ENCODE measurements around the gene RBM26. TPM values are rescaled to one million over a fixed set of nuclear protein-coding genes. Genes with fewer than 3 reads are reported as not detected.

The RBM26 gene
- total RNA-seq, 3 donors from 2014 or later (not counting 1 experiment from before 2014, with no cell fraction given), result 59.3 to 70.3 (median 66.5) TPM

DNA sequence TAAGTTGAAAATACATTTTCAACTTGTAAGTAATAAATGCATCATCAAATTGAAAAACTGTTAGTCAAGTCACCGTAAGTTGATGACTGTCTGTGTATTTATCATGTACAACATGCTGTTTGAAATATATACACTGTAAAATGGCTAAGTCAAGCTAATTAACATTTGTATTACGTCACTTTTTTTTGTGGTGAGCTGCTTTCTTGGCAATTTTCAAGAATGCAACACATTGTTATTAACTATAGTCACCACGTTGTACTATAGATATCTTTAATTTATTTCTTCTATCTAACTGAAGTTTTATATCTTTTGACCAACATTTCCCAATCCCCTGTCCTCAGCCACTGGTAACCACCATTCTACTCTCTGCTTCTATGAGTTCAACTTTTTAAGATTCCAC is 57.0 kb downstream of the RBM26 start:
- intact Hi-C loops (cut with micrococcal nuclease), result no loop called here
- Histone ChIP-seq H3K9me3 (ENCODE audit: control insufficient read depth, insufficient read depth, low read length) (no peaks in the 10 kb centered on the region), H3K36me3 (ENCODE audit: control insufficient read depth, insufficient read depth, low read length) (peaks cover 54% of the 10 kb centered on the region), H3K4me1 (ENCODE audit: control insufficient read depth, insufficient read depth, low read length) (no peaks in the 10 kb centered on the region), H3K4me3 (ENCODE audit: low read length) (no peak overlapping the region), H3K27me3 (ENCODE audit: control insufficient read depth, insufficient read depth, low read length) (no peaks in the 10 kb centered on the region), H3K27ac (ENCODE audit: low read length) (no peak overlapping the region)
- Mint-ChIP-seq H3K27ac (no peak overlapping the region), H3K27me3 (ENCODE audit: low read depth in 2 of 2) (no peaks in the 10 kb centered on the region), H3K36me3 (peaks cover 14% of the 10 kb centered on the region), H3K9me3 (no peaks in the 10 kb centered on the region), H3K4me3 (no peak overlapping the region), H3K4me1 (peaks cover 11 to 19% of the 10 kb centered on the region in 2 donors)
- DNase-seq (no peak), ATAC-seq (no peak)
- WGBS (ENCODE audit: insufficient coverage), result 100% methylated on average over 3 of the region's 3 CpGs
- TF ChIP-seq, protein P1, sequence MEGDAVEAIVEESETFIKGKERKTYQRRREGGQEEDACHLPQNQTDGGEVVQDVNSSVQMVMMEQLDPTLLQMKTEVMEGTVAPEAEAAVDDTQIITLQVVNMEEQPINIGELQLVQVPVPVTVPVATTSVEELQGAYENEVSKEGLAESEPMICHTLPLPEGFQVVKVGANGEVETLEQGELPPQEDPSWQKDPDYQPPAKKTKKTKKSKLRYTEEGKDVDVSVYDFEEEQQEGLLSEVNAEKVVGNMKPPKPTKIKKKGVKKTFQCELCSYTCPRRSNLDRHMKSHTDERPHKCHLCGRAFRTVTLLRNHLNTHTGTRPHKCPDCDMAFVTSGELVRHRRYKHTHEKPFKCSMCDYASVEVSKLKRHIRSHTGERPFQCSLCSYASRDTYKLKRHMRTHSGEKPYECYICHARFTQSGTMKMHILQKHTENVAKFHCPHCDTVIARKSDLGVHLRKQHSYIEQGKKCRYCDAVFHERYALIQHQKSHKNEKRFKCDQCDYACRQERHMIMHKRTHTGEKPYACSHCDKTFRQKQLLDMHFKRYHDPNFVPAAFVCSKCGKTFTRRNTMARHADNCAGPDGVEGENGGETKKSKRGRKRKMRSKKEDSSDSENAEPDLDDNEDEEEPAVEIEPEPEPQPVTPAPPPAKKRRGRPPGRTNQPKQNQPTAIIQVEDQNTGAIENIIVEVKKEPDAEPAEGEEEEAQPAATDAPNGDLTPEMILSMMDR (IDR thresholded peaks at IDR 0.05), result no peak

DNA sequence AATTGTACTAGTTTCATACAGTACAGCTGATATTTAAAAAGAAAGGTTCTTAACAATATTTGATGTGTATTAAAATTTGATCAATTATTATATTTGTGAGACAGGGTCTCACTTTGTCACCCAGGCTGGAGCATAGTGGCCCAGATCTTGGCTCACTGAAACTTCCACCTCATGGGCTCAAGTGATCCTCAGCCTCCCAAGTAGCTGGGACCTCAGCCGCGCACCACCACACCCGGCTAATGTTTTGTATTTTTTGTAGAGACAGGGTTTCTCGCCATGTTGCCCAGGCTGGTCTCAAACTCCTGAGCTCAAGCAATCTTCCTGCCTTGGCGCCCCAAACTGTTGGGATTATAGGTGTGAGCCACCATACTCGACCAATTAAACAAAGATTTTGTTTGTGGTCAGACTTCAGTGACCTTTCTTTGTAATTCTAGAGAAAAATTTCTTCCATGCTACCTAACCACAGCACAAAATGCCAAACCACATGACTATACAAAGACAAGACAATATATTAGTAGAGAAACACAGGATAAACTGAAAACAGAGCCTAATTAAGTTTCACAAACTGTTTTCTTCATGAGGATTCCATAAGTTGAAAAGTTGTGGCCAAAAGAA is 59.6 kb downstream of the RBM26 start:
- ATAC-seq (no peak), DNase-seq (no peak)
- Histone ChIP-seq H3K4me3 (ENCODE audit: low read length) (no peak overlapping the region), H3K4me1 (ENCODE audit: control insufficient read depth, insufficient read depth, low read length) (no peaks in the 10 kb centered on the region), H3K27me3 (ENCODE audit: control insufficient read depth, insufficient read depth, low read length) (no peaks in the 10 kb centered on the region), H3K9me3 (ENCODE audit: control insufficient read depth, insufficient read depth, low read length) (no peaks in the 10 kb centered on the region), H3K27ac (ENCODE audit: low read length) (no peak overlapping the region), H3K36me3 (ENCODE audit: control insufficient read depth, insufficient read depth, low read length) (peaks cover 66% of the 10 kb centered on the region)
- peaks cover 2% of the 10 kb centered on the region for H3K36me3 Mint-ChIP-seq
- H3K4me3 Mint-ChIP-seq, result no peak overlapping the region
- no peaks in the 10 kb centered on the region for H3K27me3 Mint-ChIP-seq (ENCODE audit: low read depth in 2 of 2)
- peaks cover 11 to 19% of the 10 kb centered on the region in 2 donors for H3K4me1 Mint-ChIP-seq
- no peak overlapping the region for H3K27ac Mint-ChIP-seq
- TF ChIP-seq, protein P1 (IDR thresholded peaks at IDR 0.05), result no peak
- H3K9me3 Mint-ChIP-seq, result no peaks in the 10 kb centered on the region
- intact Hi-C loops (cut with micrococcal nuclease), result no loop called here
- 86% methylated on average over 5 of the region's 6 CpGs for WGBS (ENCODE audit: insufficient coverage)

DNA sequence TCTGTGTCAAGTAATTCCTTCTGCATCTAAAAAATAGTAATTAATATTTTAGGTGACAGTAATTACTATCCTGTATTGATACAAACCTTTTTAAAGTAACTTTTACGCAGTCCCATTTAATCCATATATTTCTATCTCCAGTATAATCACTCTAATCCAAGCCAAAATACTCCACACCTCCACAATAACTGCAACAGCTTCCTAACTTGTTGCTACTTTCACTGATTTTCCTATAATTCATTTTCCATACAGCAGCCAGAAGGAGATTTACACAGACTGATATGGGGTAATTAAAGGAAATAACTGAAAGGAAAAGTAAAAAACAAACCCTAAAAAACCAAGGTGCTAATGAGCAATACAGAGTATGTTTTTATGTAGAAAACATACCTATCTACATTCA is 64.9 kb downstream of the RBM26 start:
- Histone ChIP-seq H3K4me3 (ENCODE audit: low read length) (no peak overlapping the region), H3K27me3 (ENCODE audit: control insufficient read depth, insufficient read depth, low read length) (no peaks in the 10 kb centered on the region), H3K9me3 (ENCODE audit: control insufficient read depth, insufficient read depth, low read length) (no peaks in the 10 kb centered on the region), H3K36me3 (ENCODE audit: control insufficient read depth, insufficient read depth, low read length) (peaks cover 92% of the 10 kb centered on the region), H3K4me1 (ENCODE audit: control insufficient read depth, insufficient read depth, low read length) (no peaks in the 10 kb centered on the region), H3K27ac (ENCODE audit: low read length) (no peak overlapping the region)
- DNase-seq (no peak), ATAC-seq (no peak)
- intact Hi-C loops (cut with micrococcal nuclease), result no loop called here
- Mint-ChIP-seq H3K4me3 (no peak overlapping the region), H3K4me1 (no peaks in the 10 kb centered on the region), H3K36me3 (peaks cover 27% of the 10 kb centered on the region), H3K27me3 (ENCODE audit: low read depth in 2 of 2) (no peaks in the 10 kb centered on the region), H3K9me3 (no peaks in the 10 kb centered on the region), H3K27ac (peak overlapping the region in 1 of 2 donors; percentile 58)
- 100% methylated on average over 1 of the region's 1 CpG for WGBS (ENCODE audit: insufficient coverage)
- TF ChIP-seq, protein P1 (IDR thresholded peaks at IDR 0.05), result no peak

DNA sequence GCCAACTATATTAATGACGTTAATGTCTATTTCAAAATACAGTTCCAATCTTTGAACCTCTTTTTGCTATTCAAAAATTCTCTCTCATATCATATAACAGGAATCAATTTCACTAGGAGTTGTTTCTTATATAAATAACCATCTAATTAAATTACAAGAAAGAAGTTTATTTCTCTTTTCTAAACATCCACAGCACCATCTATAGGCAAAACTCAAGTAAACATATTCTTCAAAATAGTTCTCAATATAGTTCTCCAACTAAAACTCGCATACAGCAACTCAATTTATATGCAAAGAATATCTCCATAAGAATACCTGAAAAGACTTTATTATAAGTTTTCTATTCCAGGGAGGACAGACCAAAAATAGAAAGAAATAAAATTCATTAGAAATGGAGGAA is 65.6 kb downstream of the RBM26 start:
- Mint-ChIP-seq H3K4me3 (no peak overlapping the region), H3K36me3 (peaks cover 34% of the 10 kb centered on the region), H3K4me1 (no peaks in the 10 kb centered on the region), H3K27me3 (ENCODE audit: low read depth in 2 of 2) (no peaks in the 10 kb centered on the region), H3K9me3 (no peaks in the 10 kb centered on the region), H3K27ac (no peak overlapping the region)
- no peak overlapping the region for H3K4me3 ChIP-seq (ENCODE audit: low read length)
- TF ChIP-seq, protein P1 (IDR thresholded peaks at IDR 0.05), result no peak
- ATAC-seq (no peak), DNase-seq (no peak)
- intact Hi-C loops (cut with micrococcal nuclease), result no loop called here
- no peaks in the 10 kb centered on the region for H3K9me3 ChIP-seq (ENCODE audit: control insufficient read depth, insufficient read depth, low read length)
- H3K27ac ChIP-seq (ENCODE audit: low read length), result no peak overlapping the region
- H3K27me3 ChIP-seq (ENCODE audit: control insufficient read depth, insufficient read depth, low read length), result no peaks in the 10 kb centered on the region
- WGBS (ENCODE audit: insufficient coverage), result 100% methylated on average over 1 of the region's 2 CpGs
- H3K36me3 ChIP-seq (ENCODE audit: control insufficient read depth, insufficient read depth, low read length), result peaks cover 94% of the 10 kb centered on the region
- H3K4me1 ChIP-seq (ENCODE audit: control insufficient read depth, insufficient read depth, low read length), result no peaks in the 10 kb centered on the region

All from natural killer cell (primary cell).